GM12864 (cell line): ENCODE measurements around the gene GALNTL6.

Source experiments
- DNase-seq: peaks from one replicate; pipeline ENCODE4 v3.0.0-alpha.2; 2011; ENCODE audit warnings: low read depth
- H3K4me3 ChIP-seq: 2 replicates; pipeline ENCODE4 v1.5.1; 2011; ENCODE audit warnings: mild to moderate bottlenecking, low read depth, low read length, control low read depth
- CTCF ChIP-seq: IDR thresholded peaks from 2 replicates; pipeline ENCODE4 v1.5.1; 2011; ENCODE audit warnings: low read depth, mild to moderate bottlenecking, moderate library complexity, low read length, control low read depth, inconsistent platforms; ENCODE audit errors: missing control alignments

GALNTL6 gene

GRCh38 chr4:173044340-173044739, 1231.1 kb downstream of the GALNTL6 start:
- no peak for TF ChIP-seq CTCF
- no peak for DNase-seq
- no peak overlapping the region for H3K4me3 ChIP-seq

GRCh38 chr4:173045571-173045970, 1232.4 kb downstream of the GALNTL6 start:
- DNase-seq: no peak

GRCh38 chr4:173046144-173046543, 1232.9 kb downstream of the GALNTL6 start:
- no peak for TF ChIP-seq CTCF
- no peak for DNase-seq
- no peak overlapping the region for H3K4me3 ChIP-seq

More at GRCh38 chr4:173045571-173045970, 1232.4 kb downstream of the GALNTL6 start:
- TF ChIP-seq CTCF: no peak
- H3K4me3 ChIP-seq: no peak overlapping the region

- no peak overlapping the region for H3K4me3 ChIP-seq
- no peak for DNase-seq
- TF ChIP-seq CTCF: no peak
Measured at GRCh38 chr4:173046818-173047217, 1233.6 kb downstream of the GALNTL6 start.

GRCh38 chr4:173051232-173051631, 1238.0 kb downstream of the GALNTL6 start:
- DNase-seq: no peak
- TF ChIP-seq CTCF: no peak
- H3K4me3 ChIP-seq: no peak overlapping the region

- DNase-seq: no peak
- H3K4me3 ChIP-seq: no peak overlapping the region
- no peak for TF ChIP-seq CTCF
Measured at GRCh38 chr4:173051716-173052115, 1238.5 kb downstream of the GALNTL6 start.

GRCh38 chr4:173052439-173052838, 1239.2 kb downstream of the GALNTL6 start:
- DNase-seq: no peak
- no peak for TF ChIP-seq CTCF
- no peak overlapping the region for H3K4me3 ChIP-seq
